DMS114 treated with DMSO at 0.1 percent for 48 hours (cell line): Measurements from ENCODE around the gene ARAP1.

ENCODE experiments used
- DNase-seq: peaks from one replicate; lab custom pipeline; 2025; ENCODE audit not compliant: unreplicated experiment; lab: John Stamatoyannopoulos, UW

The ARAP1 gene

DNA sequence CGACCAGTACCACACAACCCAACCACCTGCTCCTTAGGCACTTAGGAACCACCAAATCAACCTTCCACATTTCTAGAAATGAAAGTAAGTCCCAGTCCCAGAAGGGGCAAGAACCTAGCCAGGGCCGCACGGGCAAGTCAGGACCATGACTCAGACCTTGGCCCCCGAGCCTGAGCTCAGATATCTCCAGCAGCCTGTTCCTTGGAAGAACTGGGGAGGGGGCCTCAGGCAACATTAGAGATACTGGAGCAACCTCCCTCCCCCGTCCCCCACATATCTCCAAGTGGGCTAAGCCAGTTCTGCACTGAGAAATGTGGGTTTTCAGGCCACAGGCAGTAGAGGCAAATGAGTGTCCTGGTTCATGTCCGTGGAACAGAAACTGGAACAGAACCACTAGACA lies 7.7 kb downstream of the ARAP1 start:
- no peak for DNase-seq

DNA sequence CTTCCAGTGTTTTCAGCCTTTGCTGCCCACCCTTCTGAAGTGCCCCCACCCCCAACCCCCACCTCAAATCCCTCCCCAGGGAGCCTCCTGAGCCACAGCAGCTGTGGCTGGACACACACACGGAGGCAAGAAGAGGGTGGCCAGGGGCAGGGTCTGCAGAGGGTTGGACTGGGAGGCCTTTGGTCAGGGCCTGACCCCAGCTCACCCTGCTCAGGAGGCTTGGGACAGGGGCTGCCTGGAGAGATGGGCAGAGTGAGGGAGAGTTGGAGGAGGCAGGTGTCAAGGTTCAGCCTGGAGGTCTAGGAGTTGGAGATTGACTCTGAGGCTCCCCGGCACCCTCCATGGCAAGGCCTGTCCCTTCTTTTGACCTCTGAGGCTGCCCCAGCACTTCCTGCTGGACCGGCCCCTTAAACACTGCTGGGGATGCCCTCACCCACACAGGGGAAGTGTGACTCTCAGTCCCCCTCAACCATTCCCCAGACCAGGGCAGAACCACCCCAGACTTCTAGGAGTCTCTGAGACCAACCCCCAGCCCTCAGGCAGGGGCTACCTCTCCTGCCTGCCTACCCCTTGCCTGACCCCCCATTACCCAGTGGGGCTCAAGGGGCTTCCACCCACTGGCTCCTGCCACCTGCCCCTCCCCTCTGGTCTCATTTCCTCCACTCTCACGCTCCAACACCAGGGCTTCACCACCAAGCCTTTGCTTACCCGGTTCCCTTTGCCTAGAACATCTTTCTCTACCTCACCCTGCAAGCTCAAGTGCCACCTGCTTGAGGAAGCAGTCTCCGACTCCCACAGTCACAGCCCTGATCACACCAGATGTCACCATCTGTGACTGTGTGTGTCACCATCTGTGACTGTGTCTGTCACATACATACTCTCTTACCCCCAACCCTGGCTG lies 8.6 kb downstream of the ARAP1 start:
- DNase-seq: no peak

DNA sequence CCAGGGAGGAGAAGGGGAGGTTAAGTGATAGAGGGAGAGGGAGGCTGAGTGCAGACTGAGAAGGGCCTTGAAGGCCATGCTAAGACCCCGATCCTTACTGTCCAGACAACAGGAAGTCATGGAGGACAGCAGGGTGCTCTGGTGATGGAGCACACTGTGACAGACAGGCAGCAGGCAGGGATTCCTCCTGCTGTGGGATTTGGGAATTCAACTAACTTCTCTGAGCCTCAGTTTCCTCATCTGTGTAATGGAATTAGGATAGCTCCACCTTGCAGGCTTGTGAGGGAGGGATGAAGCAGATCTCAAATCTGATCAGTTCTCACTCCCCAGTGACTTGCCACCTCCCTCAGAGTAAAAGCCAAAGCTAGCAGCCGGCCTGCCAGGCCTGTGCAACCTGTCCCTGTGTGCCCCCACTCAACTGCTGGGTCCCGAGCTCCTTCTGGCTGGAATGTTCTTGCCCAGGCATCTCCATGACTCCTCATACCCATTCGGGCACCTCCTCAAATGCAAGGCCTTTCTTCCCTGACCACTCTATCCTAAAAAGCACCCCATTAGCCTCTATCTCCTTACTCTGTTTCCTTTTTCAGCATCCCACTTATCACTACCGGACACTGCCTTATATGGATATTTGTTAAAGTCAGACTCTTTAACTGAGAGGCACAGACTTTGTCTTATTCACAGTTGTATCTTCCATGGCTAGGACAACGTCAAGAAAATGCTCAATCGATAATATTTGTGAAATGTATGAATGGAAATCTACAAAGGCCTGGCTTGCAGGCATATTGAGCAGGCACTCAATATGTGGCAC lies 9.5 kb downstream of the ARAP1 start:
- no peak for DNase-seq

DNA sequence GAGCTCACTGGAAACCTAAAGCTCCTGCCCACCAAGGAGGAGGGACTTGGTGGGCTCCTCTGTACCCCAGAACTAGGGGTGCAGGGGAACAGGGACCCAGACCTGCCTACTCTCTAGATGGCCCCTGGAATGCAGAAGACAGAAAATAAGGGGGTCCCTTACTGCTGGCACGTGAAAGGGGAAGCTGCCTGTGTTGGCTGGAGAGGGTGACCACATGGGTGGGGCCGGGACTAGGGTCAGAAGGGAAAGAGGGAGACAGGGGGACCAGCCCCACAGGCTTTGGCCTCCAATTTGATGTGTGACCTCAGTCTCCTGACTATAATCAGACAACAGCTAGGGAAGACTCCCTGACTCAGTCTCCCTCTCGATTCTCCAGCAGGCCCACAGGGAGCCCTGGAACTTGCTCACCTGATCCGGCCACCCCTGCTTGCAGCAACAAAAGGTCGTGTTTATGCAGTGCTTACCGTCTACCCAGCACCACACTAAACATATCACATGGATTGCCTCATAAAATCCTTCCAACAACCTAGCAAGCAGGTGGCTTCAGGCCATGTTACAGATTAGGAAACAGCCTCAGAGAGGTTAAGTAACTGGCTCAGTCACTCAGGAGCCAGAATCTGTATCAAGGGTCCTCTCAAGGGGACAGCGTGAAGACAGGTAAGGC lies 10.2 kb downstream of the ARAP1 start:
- DNase-seq: no peak

DNA sequence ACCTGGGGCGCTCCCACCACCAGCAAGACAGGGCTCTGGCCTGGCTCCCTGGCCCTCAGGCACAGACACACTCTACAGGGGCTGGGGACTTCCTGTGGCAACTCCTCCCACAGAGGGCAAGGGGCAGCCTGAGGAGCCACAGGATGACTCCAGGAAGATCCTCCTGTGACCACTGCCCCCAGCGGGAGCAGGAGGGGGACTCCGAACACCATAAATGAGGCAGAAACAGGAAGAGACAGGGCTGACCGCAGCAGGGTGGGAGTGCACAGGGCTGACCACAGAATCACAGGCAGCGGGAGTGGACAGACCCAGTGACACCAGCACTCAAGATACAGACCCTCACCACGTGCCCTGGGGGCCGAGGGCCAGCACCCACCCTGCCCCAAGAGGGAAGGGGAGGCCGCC lies 10.8 kb downstream of the ARAP1 start:
- DNase-seq: no peak

DNA sequence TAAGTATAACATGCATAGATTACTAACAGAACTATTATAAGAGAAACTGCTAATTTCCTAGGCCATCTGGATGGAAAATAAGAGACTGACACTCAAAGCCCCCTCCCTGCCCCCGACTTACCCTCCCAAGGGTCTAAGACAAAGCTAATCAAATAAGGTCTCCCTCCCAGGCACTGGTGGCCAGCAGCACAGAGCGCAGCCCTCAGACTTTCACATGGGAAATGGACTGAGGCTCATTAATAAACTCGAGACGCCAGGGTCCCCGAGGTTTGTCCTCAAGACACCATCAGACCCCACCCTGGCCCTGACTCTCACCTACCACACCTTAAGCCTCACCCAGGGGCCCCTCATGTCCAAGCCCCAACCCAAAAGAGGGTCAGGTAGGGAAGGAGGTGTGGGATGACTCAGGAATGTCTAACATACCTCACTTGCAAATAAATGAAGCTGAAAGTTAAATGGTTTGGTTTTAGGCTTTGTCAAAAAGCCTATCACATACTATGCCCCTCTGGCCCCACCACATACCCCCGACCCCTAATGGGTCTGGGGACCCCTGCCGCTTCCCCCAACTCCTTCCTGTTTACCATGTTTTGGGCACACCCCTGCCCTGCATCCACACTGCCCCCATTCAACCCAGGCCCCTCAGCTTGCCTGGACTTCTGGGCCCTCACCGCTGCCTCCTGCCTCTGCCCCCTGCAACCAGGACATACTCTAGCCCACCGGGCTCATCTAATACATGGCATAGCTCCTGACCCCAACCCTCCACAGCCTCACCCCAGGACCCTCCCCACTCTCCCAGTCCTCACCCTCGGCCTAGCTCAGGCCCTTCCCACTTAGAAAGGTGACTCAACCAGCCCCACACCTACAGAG lies 11.4 kb downstream of the ARAP1 start:
- no peak for DNase-seq

DNA sequence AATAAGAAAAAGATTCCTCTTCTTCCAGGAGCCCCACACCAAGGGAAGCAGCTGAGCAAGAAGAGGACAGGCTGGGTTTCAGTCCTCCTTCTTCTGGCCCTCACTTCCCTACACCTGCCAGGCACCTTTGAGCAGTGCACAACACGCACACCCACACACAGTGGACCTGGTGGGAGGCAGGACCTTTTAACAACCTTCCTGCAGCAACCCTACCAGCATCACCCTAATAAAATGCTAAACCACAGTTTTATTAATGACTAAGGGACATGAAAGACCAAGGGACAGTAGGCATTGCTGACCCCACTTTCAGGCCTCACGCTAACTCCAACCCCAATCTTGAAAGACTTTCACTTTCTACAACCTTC lies 12.2 kb downstream of the ARAP1 start:
- DNase-seq: no peak

DNA sequence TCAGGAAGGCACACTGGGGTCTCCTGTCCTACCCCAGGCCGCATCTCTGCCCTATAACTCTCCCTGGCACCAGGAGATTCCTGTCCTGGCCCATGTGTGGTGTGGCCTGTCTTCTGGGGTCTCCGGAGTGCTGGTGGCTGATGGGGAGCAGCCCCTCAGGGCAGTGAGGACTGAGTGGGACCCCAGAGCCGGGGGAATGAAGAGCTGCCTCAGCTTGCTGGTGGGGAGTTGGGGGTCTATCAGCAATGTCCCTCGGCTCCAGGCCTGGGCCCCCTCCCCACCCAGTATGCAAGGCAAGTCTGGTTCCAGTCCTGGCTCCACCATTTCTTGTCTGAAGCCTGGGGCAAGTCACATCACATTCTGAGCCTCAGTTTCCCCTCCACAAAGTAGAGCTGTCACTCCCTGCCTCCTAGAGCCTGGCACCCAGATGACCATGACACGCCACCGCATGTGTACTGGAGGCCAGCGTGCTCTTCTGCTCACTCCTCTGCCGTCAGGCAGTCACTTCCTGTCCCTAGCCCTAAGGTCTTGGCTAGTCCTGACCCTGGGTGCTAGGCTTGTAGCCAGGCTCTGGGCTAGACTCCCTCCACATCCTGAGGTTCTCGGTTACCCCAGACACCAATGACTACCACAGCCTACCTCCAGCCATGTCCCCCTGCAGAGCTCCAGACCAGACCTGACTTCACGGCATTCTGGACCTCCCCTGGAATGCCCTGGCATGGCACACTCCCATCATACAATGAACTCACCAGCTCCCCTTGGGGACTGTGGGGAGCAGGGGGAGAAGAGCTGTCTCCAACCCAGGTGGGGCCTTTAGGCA lies 12.8 kb downstream of the ARAP1 start:
- DNase-seq: no peak

DNA sequence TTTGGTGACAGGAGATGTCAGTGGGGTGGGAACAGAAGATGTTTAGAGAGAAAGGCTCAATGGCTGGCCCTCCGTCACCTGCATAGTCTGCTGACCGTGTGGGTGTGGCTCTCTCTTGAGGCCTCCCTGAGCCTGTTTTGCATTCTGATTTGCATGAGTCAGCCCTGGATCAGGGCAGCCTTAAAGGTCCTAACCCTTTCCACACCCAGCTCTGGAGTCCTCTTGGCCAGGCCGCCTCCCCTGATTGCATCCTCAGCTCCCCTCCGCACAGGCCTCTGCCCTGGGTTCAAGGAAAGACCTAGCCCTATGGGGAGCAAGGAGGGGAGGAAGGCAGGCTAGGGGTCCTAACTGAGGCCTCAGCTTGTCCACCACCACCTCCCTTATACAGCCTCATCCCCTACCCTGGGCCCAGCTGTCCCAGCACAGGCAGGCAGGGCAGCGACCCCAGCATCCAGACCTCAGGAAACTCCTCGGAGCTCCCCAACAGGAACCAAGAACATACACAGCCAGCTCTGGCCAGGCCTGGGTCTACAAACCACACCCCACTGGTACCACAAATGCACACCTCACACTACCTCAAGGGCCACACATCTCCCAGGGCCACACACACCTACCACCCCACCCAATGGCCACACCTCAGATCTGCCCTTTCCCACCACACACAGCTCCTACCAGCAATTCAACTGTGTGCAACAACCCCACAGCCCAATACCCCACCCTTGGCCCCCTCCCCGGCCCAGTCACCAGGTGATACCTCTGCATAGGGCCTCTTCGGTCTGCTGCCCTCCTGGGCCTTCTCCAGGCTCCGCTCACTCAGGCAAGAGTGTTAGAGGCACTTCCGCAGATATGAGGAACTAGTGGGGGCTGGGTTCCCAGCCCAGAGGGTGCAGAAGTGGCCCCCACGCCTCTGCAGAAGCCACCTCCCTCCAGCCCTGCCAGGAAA lies 13.7 kb downstream of the ARAP1 start:
- DNase-seq: no peak

DNA sequence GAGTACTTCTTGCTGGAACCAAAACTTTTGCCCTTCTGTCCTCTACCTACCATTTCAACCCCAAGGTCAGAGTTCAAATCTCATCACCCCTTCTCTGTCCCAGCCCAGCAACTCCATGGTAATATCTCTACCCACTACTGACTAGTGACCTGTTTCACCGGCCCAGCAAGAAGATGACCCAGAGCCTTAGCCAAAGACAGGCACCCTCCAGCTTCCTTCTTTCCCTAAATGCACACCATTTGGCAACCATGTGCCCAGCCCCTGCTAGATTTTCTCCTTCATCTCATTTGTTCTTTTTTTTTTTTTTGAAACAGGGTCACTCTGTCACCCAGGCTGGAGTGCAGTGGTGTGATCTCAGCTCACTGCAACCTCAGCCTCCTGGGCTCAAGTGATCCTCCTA lies 14.9 kb downstream of the ARAP1 start:
- no peak for DNase-seq

DNA sequence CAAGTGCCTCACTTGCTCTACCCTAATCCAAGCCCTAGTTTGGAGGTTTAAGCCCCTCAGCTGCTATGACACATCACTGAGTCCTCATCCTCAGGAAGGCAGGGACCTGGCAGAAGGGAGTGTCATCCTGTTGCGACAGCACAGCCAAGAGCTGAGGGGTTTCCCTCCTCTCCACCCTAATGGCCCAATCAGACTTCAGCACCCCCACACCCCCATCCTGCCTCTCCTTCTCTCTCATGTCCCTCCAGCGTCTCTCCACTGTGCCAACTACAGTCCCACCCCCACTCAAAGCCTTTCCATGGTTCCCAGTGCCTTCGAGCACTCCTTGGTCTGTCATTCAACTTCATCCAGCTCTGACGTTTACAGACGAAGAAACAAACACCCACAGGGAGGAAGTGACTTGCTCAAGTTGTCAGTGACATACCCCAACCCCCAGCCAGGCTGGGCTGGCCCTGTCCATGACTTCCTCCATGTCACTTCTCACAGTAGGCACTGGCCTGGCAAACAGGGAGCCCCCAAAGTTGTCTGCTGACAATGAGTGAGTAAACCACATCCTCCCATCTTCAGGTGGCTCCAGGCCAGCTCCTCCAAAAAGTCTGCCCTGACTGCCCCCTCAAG lies 15.6 kb downstream of the ARAP1 start:
- no peak for DNase-seq

DNA sequence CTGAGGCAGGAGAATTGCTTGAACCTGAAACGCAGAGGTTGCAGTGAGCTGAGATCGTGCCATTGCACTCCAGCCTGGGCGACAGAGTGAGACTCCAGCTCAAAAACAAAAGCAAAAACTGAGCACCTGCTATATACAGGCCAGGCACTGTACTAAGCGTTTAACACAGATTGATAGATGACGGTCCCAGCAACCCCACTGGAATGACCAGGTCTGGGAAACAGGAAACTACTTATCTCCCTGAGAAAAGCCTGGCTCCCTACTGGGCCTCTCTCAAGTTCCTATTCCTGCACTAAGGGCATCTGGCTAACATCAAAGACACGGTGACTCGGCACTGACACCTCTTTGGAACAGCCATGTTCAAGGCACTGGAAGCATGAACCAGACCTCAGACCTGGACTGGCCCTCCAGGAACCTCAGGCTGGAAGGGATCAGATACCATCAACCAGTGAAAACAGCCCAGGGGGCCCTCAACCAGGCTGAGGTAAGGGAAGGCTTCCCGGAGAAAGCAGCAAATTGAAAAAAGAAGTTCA lies 16.6 kb downstream of the ARAP1 start:
- no peak for DNase-seq

DNA sequence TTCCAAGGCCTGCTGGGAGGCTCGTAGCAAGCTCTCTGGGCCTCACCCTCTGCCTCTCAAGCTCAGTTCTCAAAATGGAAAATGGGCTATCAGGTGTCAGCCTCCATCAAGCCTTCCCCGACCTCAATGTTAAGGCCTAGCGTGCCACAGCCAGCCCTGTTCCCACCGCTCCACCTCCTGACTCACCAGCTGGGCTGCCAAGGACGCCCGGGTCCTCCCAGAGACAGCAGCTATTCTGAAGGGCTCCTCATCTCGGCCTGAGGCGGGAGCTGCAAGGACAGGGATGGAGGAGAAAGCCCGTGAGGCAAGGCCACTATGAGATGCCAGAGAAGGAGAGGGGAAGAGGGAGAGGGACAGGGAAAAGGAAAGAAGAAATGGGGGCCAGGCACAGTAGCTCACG lies 19.9 kb downstream of the ARAP1 start:
- no peak for DNase-seq

DNA sequence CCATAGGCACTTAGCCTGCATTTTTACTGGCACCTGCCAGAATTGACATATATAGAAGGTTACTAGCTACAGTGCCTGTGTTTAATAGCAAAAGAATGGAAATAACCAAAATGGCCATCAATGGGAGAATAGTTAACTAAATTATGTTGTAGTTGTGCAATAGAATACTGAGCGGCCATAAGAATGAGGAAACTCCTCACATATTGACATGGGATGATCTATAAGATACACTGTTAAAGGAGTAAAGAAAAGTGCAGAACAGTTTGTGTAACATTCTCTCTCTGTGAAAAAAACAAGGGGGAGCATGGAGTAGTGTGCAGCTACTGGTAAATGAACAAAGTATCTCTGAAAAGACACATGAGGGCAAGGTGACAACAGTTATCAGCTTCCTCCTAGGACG lies 21.5 kb downstream of the ARAP1 start:
- DNase-seq: no peak

DNA sequence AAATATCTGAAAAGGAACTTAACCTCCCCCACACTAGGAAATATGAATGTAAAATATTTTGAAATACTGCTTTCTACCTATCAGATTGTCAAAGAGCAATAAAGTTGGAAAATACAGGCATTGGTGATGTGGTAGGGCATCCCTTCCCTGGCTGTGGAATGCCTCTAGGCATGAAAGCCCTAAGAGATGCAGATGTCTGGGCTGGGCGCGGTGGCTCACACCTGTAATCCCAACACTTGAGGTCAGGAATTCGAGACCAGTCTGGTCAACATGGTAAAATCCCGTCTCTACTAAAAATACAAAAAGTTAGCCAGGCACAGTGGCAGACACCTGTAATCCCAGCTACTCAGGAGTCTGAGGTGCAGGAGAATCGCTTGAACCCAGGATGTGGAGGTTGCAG lies 22.0 kb downstream of the ARAP1 start:
- DNase-seq: no peak

DNA sequence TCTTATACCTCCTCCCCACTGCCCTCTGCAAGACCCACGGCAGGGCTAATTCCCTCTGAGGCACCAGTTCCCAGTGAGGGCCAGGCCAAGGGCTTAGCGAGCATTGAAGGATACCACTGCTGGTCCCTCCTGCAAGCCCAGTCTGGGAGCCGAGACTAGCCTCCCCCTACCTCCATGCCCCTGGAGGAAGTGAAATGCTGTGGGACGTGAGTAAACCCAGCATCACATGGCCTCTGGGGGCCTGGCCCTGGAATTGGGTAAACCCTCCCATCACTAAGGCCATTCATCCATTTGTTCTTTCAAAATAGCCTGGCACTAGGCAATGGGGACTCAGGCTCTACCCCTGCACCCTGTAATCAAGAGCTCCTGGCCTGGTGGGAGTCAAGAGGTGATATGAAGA lies 24.7 kb downstream of the ARAP1 start:
- DNase-seq: no peak

DNA sequence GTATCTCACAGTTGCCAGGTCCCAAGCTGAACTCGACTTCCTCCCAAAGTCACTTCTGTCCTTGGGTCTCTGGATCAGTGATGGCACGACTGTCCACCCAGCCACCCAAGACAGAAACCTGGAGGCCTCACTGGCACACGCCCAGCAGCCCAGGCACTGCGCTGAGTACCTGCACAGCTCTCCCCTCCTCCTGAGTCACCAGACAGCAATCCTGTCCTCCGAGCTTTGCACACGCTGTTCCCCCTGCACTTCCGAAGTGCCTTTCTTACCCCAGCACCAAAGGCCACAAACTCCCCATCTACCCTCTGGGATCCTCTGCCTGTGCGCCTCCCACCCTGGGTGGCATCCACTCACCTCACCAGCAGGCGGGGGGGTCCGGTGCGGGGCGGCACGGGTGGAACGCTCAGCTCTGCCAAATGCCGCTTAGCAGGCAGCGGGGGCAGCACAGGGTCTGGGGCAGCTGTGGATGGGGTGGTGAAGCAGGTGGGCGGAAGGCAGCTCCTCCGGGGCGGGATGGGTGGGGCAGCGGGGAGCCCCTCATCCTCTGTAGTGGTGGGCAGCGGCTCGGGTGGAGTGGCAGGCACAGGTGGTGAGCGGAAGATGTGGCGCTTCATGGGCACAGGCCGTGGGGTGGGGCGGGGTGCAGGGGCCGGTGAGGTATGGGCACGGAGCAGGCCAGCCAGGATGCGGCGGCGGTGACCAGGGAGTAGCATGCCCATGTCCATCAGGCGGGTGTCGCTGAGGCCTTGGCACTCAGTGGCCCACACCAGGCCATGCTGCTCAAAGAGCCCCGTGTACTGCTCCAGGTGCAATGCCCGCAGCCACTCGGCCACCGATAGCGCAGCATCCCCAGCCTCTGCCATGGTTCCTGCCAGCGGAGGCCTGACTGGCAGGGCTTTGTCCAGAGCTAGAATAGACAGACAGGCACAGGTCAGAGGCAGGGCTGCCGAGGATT lies 25.7 kb downstream of the ARAP1 start:
- no peak for DNase-seq
